ENCODE results near the gene FOXC1. TPM values are rescaled to one million over a fixed set of nuclear protein-coding genes. Genes with fewer than 3 reads are reported as not detected.

Gene FOXC1
- total and polyA plus RNA-seq, 2 experiments from 2014 or later = 3.3 to 11.1 TPM

- Histone ChIP-seq H3K27me3 (replicated peaks; ENCODE audit: insufficient read depth) (peaks cover 15% of the 10 kb centered on the region), H2AFZ (no peak overlapping the region), H3K4me3 (no peak overlapping the region), H3K9ac (no peak overlapping the region), H3K9me2 (ENCODE audit: insufficient read depth) (no peaks in the 10 kb centered on the region), H3K79me2 (ENCODE audit: insufficient read depth) (no peaks in the 10 kb centered on the region), H4K20me1 (ENCODE audit: insufficient read depth) (no peaks in the 10 kb centered on the region), H3K4me1 (ENCODE audit: insufficient read depth) (peaks cover 3% of the 10 kb centered on the region; the same call in 1 of the 2 replicates), H3K4me2 (ENCODE audit: unreplicated experiment) (no peak overlapping the region), H3K36me3 (ENCODE audit: low read depth) (no peaks in the 10 kb centered on the region), H3F3A (ENCODE audit: insufficient read depth) (no peaks in the 10 kb centered on the region), H3K27ac (no peak overlapping the region), H3K9me3 (ENCODE audit: low read depth) (no peaks in the 10 kb centered on the region)
- TF ChIP-seq EZH2 (IDR thresholded peaks at IDR 0.05; ENCODE audit: insufficient read depth, poor library complexity, severe bottlenecking) (no peak), EZH2phosphoT487 (IDR thresholded peaks at IDR 0.05; ENCODE audit: insufficient read depth, low read depth) (no peak)
- DNase-seq = no peak
- in situ Hi-C loops (cut with MboI) = loop anchor here (10.0 to 25.0 kb wide), 3 partner anchors 758 to 1040 kb away; no protein-coding TSS in a partner anchor
- WGBS, 2 experiments (ENCODE audit: low coverage in 1 of 2, low lambda C conversion rate in 2 of 2, missing lambda C conversion rate in 2 of 2) = 78 to 83% methylated on average over 8 of the region's 8 CpGs
Measured at GRCh38 chr6:1597121-1597744, 12.5 kb upstream of the FOXC1 start.

GRCh38 chr6:1597924-1598323 lies 11.8 kb upstream of the FOXC1 start:
- Histone ChIP-seq H3K9ac (no peak overlapping the region), H3K9me3 (ENCODE audit: low read depth) (no peaks in the 10 kb centered on the region), H3K4me3 (no peak overlapping the region), H3K27ac (no peak overlapping the region), H3K79me2 (ENCODE audit: insufficient read depth) (no peaks in the 10 kb centered on the region), H3K36me3 (ENCODE audit: low read depth) (no peaks in the 10 kb centered on the region), H3K4me2 (ENCODE audit: unreplicated experiment) (no peak overlapping the region), H3K27me3 (replicated peaks; ENCODE audit: insufficient read depth) (peaks cover 15% of the 10 kb centered on the region), H3F3A (ENCODE audit: insufficient read depth) (no peaks in the 10 kb centered on the region), H2AFZ (no peak overlapping the region), H3K4me1 (ENCODE audit: insufficient read depth) (peaks cover 3% of the 10 kb centered on the region; the same call in 1 of the 2 replicates), H4K20me1 (ENCODE audit: insufficient read depth) (no peaks in the 10 kb centered on the region), H3K9me2 (ENCODE audit: insufficient read depth) (no peaks in the 10 kb centered on the region)
- 50 to 52% methylated on average over 5 of the region's 5 CpGs for WGBS, 2 experiments (ENCODE audit: low coverage in 1 of 2, low lambda C conversion rate in 2 of 2, missing lambda C conversion rate in 2 of 2)
- peak; percentile 84 for DNase-seq
- in situ Hi-C loops (cut with MboI) = loop anchor here (10.0 to 25.0 kb wide), 3 partner anchors 757 to 1039 kb away; no protein-coding TSS in a partner anchor
- no peak for TF ChIP-seq EZH2phosphoT487 (IDR thresholded peaks at IDR 0.05; ENCODE audit: insufficient read depth, low read depth)
- no peak for TF ChIP-seq EZH2 (IDR thresholded peaks at IDR 0.05; ENCODE audit: insufficient read depth, poor library complexity, severe bottlenecking)

GRCh38 chr6:1598433-1598832 lies 11.3 kb upstream of the FOXC1 start:
- no peak overlapping the region for H3K4me3 ChIP-seq
- H2AFZ ChIP-seq = no peak overlapping the region
- no peak overlapping the region for H3K9ac ChIP-seq
- in situ Hi-C loops (cut with MboI) = loop anchor here (10.0 to 25.0 kb wide), 3 partner anchors 756 to 1039 kb away; no protein-coding TSS in a partner anchor
- no peak overlapping the region for H3K4me2 ChIP-seq (ENCODE audit: unreplicated experiment)
- no peaks in the 10 kb centered on the region for H4K20me1 ChIP-seq (ENCODE audit: insufficient read depth)
- H3K27me3 ChIP-seq (replicated peaks; ENCODE audit: insufficient read depth) = peaks cover 15% of the 10 kb centered on the region
- WGBS, 2 experiments (ENCODE audit: low coverage in 1 of 2, low lambda C conversion rate in 2 of 2, missing lambda C conversion rate in 2 of 2) = 82 to 84% methylated on average over 10 of the region's 10 CpGs
- DNase-seq = no peak
- no peaks in the 10 kb centered on the region for H3K79me2 ChIP-seq (ENCODE audit: insufficient read depth)
- H3K4me1 ChIP-seq (ENCODE audit: insufficient read depth) = peaks cover 3% of the 10 kb centered on the region; the same call in 1 of the 2 replicates
- H3K9me3 ChIP-seq (ENCODE audit: low read depth) = no peaks in the 10 kb centered on the region
- H3K36me3 ChIP-seq (ENCODE audit: low read depth) = no peaks in the 10 kb centered on the region
- TF ChIP-seq EZH2 (IDR thresholded peaks at IDR 0.05; ENCODE audit: insufficient read depth, poor library complexity, severe bottlenecking) (no peak), EZH2phosphoT487 (IDR thresholded peaks at IDR 0.05; ENCODE audit: insufficient read depth, low read depth) (no peak)
- H3K27ac ChIP-seq = no peak overlapping the region
- no peaks in the 10 kb centered on the region for H3F3A ChIP-seq (ENCODE audit: insufficient read depth)
- H3K9me2 ChIP-seq (ENCODE audit: insufficient read depth) = no peaks in the 10 kb centered on the region

- TF ChIP-seq EZH2 (IDR thresholded peaks at IDR 0.05; ENCODE audit: insufficient read depth, poor library complexity, severe bottlenecking) = no peak
- TF ChIP-seq EZH2phosphoT487 (IDR thresholded peaks at IDR 0.05; ENCODE audit: insufficient read depth, low read depth) = no peak
- H4K20me1 ChIP-seq (ENCODE audit: insufficient read depth) = no peaks in the 10 kb centered on the region
- H3K9me2 ChIP-seq (ENCODE audit: insufficient read depth) = no peaks in the 10 kb centered on the region
Measured at GRCh38 chr6:1598886-1599285, 10.8 kb upstream of the FOXC1 start.

More at GRCh38 chr6:1598886-1599285, 10.8 kb upstream of the FOXC1 start:
- Histone ChIP-seq H3K36me3 (ENCODE audit: low read depth) (no peaks in the 10 kb centered on the region), H2AFZ (no peak overlapping the region), H3K27ac (no peak overlapping the region), H3K27me3 (replicated peaks; ENCODE audit: insufficient read depth) (peaks cover 17% of the 10 kb centered on the region), H3K4me1 (ENCODE audit: insufficient read depth) (peaks cover 3% of the 10 kb centered on the region; the same call in 1 of the 2 replicates), H3K4me2 (ENCODE audit: unreplicated experiment) (no peak overlapping the region), H3K9ac (no peak overlapping the region), H3F3A (ENCODE audit: insufficient read depth) (no peaks in the 10 kb centered on the region), H3K79me2 (ENCODE audit: insufficient read depth) (no peaks in the 10 kb centered on the region), H3K9me3 (ENCODE audit: low read depth) (no peaks in the 10 kb centered on the region), H3K4me3 (no peak overlapping the region)
- WGBS, 2 experiments (ENCODE audit: low coverage in 1 of 2, low lambda C conversion rate in 2 of 2, missing lambda C conversion rate in 2 of 2) = 85 to 86% methylated on average over 23 to 24 of the region's 24 CpGs
- no peak for DNase-seq
- in situ Hi-C loops (cut with MboI) = loop anchor here (10.0 to 25.0 kb wide), 3 partner anchors 756 to 1038 kb away; no protein-coding TSS in a partner anchor
